Fibroblast of mammary gland (primary cell): ENCODE data around the gene DENND6B.
"Not testable (repeated sequence)": the region's sequence is repeated elsewhere in the genome, so short reads cannot be mapped to it uniquely, and the experiment has no call there.

Source experiments
- DNase-seq: peaks from one replicate; pipeline ENCODE4 v3.0.0-alpha.2; 2010; ENCODE audit warnings: low read depth
- H3K4me3 ChIP-seq: 2 replicates; pipeline ENCODE4 v1.5.1; 2011; ENCODE audit warnings: low read depth, mild to moderate bottlenecking, low read length, moderate library complexity; ENCODE audit not compliant: control insufficient read depth
- CTCF ChIP-seq: conservative IDR thresholded peaks from 2 replicates; pipeline ENCODE4 v1.5.1; 2011; ENCODE audit warnings: low read depth, low read length, inconsistent platforms; ENCODE audit not compliant: control insufficient read depth, insufficient read depth

The DENND6B gene

GRCh38 chr22:50326956-50327710, at the start of gene DENND6B:
DENND6B (minus strand) TSS chr22:50327012; CDS start chr22:50326988, 24 bp downstream.
- DNase-seq = peak; percentile 62
- no peak for TF ChIP-seq CTCF

GRCh38 chr22:50376085-50376651, 49.4 kb upstream of the DENND6B start:
- no peak for TF ChIP-seq CTCF
- DNase-seq = no peak
- H3K4me3 ChIP-seq = no peak overlapping the region

More at GRCh38 chr22:50326956-50327710, at the start of gene DENND6B:
- peak within 1 kb of the TSS; percentile 57 for H3K4me3 ChIP-seq

GRCh38 chr22:50371101-50371648, 44.4 kb upstream of the DENND6B start:
- no peak for TF ChIP-seq CTCF
- no peak overlapping the region for H3K4me3 ChIP-seq
- no peak for DNase-seq

- DNase-seq = no peak
- TF ChIP-seq CTCF = no peak
- no peak overlapping the region for H3K4me3 ChIP-seq
Observed at GRCh38 chr22:50367778-50368500, 41.1 kb upstream of the DENND6B start.

GRCh38 chr22:50363803-50364194, 37.0 kb upstream of the DENND6B start:
- H3K4me3 ChIP-seq, DNase-seq: not testable (repeated sequence)

- no peak overlapping the region for H3K4me3 ChIP-seq
- DNase-seq = no peak
- no peak for TF ChIP-seq CTCF
Observed at GRCh38 chr22:50363166-50363802, 36.5 kb upstream of the DENND6B start.

- no peak overlapping the region for H3K4me3 ChIP-seq
- TF ChIP-seq CTCF = no peak
- no peak for DNase-seq
Observed at GRCh38 chr22:50361688-50362087, 34.9 kb upstream of the DENND6B start.
